COLO829 (cell line): ENCODE results near the gene SEZ6L2.
A peak's percentile ranks its signal among the peaks of the same experiment; 100 is the strongest.
"Not testable (repeated sequence)": the region's sequence is repeated elsewhere in the genome, so short reads cannot be mapped to it uniquely, and the experiment has no call there.

Experiments
- DNase-seq: peaks from one replicate; pipeline ENCODE4 v3.0.0; 2012; ENCODE audit warnings: low spot score

The SEZ6L2 gene

GRCh38 chr16:29909851-29910250 is 10.5 kb upstream of the SEZ6L2 start:
- not testable (repeated sequence) for DNase-seq

DNA sequence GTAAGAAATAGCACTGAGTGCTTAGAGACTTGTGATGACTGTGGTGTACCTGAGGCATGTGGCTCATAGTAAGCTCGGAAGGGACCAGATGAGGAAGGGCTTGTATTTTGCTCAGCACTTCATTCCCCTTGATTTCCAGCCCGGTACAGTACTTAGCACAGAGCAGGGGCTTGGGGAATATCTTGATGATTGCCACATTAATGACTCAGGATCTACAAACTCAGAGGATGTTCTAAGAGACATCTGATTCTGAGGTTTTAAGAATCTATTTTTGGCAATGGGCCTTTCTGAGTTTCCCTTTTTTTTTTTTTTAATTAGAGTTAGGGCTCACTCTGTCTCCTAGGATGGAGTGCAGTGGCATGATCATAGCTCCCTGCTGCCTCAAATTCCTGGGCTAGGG is 10.0 kb upstream of the SEZ6L2 start:
- no peak for DNase-seq

DNA sequence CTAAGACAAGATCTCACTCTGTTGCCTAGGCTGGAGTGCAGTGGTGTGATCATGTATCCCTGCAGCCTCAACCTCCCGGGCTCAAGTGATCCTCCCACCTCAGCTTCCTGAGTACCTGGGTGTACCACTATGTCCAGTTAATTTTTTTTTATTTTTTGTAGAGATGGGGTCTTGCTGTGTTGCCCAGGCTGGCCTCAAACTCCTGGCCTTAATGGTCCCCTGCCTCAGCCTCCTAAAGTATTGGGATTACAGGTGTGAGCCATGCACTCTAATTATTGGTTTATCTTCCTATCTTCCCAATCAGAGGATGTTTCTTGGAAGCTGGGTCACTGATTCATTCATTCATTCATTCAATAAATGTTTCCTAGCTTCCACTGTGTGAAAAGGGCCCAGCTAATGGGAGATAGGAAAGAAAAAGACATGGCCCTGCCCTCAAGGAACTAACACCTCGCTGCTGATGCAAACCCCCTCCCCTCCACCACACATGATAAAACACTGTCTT is 9.4 kb upstream of the SEZ6L2 start:
- DNase-seq: no peak

GRCh38 chr16:29907973-29908372 is 8.6 kb upstream of the SEZ6L2 start:
- DNase-seq: no peak

GRCh38 chr16:29906520-29907244 is 7.3 kb upstream of the SEZ6L2 start:
- no peak for DNase-seq

DNA sequence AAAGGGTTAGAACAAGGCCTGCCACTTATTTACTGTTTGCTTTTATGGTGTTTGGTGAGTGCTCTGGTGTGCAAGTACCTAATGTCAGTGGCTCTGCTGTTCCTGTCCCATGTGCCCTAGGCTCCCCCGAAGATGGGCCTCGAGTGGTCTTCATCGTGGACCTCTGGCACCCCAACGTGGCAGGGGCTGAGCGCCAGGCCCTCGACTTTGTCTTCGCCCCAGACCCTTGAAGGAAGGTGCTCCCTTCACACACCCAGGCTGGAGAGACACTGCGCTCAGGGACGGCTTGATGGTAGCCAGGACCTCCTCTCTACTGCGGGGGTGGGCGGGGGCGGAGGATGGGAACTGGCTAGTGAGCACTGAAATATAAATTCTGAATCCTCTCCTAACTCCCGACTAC is 6.3 kb upstream of the SEZ6L2 start:
- DNase-seq: no peak

GRCh38 chr16:29904947-29905346 is 5.6 kb upstream of the SEZ6L2 start:
- DNase-seq: no peak

- no peak for DNase-seq
These were observed 4.2 kb upstream of the SEZ6L2 start for GRCh38 chr16:29903590-29903989.

DNA sequence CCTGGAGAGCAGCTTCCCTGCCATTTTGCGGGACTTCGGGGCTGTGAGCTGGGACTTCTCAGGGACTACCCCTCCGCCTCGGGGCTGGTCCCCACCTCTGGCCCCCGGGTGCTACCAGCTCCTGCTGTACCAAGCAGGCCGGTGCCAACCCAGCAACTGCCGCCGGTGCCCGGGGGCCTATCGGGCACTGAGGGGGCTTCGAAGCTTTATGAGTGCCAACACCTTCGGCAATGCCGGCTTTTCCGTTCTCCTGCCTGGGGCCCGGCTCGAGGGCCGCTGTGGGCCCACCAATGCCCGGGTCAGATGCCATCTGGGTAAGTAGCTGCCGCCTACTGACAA is 2.2 kb upstream of the SEZ6L2 start:
- DNase-seq: no peak

DNA sequence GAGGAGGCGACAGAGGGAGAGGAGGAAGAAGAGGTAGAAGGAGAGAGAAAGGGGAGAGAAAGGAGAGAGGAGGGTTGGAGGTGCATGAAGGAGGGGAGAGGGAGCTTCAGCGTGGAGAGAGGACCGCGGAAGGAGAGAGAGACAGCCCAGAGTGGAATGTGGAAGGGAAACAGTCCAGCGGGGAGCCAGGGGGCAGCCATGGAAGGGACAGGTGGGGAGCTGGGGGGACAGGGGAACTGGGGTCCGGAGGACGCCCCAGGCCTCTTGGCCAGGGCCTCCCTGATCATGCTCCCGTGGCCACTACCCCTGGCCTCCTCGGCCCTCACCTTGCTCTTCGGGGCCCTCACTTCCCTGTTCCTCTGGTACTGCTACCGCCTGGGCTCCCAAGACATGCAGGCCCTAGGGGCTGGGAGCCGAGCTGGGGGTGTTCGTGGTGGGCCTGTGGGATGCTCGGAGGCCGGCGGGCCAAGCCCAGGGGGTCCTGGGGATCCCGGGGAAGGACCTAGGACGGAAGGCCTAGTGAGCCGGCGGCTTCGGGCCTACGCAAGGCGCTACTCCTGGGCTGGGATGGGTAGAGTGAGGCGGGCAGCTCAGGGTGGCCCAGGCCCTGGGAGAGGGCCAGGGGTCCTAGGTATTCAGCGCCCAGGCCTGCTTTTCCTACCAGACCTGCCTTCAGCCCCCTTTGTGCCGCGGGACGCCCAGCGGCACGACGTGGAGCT is 1.7 kb upstream of the SEZ6L2 start:
- no peak for DNase-seq

DNA sequence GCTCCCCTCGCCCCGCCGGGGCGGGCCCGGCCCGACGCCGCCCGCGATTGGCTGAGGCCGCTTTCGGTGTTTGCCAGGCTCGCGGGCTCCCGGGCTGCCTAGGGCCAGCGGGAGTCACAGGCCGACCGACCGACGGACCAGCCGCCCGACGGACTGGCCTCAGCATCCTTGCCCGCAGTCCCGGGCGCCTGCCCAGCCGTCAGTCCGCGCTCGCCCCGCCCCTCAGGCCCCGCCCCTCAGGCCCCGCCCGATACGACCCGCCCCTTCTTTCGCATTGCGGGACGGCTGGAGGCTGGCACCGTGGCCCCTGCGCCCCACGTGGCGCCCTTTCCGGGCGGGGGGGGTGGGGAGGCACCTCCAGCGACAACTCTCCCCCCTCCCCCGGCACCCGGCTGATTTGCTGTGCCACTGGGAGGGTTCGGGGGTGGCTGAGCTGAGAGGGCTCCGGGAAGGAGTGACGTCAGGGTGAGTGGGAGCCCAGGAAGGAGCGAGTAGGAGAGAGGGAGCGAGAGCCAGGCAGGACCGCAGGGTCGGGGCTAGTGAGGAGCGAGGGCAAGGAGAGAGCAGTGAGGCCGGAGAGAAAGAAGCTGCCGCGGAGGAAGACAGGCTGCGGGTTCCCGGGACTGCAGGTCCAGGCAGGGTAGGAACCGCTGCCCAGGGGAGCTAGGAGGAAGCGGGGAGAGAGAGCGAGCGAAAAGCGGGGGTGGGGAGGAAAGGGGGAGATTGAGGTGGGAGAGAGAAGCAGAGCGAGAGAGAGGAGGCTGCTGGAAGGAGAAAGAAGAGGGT is 945 bp upstream of the SEZ6L2 start, which contains the start of gene ASPHD1:
TSS of gene ASPHD1 (plus strand) at position 387 of the 786 bp plus-strand sequence. CDS start 484 bp downstream, outside the sequence.
- DNase-seq: peak; percentile 68

DNA sequence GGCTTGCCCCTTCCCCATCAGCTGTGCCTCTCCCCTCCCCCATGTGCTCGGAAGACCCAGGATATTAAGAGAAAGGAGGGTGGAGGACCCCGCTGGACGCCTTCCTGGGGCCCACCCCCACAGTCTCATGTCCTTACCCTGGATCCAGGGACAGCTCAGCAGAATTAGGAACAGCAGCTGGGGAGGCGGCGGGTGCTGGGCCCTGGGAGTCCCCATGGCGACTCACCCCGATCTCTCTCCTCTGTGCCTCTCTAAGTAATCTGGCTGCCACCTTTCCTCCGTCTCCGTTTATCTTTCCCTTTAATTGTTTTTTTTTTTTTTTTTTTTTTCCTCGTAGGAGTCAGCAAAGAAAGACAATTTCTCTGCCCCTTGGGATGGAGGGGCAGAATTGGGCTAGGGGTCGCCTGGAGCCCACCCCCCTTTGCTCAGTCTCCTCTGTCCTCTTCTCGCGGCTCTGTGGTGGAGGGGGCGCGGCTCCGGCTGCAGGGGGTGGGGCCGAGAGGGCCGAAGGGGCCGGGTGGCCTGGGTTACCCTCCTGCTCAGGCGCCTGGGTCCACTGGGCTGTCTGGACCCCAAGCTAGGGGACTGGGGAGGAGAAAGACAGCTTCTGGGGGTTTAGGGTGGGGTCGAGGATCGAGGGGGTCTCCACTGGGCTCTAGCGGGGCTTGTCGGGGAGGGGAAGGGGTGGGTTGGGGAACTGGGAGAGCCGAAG is 390 bp downstream of the SEZ6L2 start:
- DNase-seq: no peak

DNA sequence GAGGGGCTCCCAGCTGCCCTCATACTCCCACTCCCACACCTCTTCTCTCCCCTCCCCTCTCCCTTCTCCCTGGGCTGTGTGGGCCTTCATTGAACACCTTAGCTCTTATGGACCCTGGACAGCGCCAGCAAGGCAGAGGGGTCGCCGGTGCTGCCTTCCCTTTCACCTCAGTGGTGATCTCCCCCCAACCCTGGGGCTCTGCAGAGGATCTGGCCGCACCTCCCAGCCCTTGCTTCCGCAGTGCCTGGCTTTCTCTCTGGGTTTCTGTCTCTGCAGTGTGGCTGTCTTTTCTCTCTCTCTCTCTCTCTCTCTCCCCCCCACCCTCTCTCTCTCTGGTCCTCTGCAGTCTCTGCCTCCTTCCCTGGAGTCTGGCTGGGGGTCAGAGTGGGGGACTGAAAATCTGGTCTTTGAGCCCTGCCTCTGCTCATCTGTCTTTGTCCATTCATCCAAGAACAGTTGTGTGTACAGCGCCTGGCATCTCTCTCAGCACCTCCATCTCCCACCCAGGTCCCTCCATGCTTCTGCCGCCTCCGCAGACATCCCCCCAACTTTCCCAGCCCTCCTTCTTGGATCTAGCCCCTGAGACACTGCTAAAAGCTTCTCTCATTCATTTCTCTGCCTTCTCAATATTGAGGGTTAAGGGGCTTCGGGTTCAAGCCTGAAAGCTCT is 1.1 kb downstream of the SEZ6L2 start:
- no peak for DNase-seq

GRCh38 chr16:29897333-29897732 is 2.0 kb downstream of the SEZ6L2 start:
- DNase-seq: no peak

DNA sequence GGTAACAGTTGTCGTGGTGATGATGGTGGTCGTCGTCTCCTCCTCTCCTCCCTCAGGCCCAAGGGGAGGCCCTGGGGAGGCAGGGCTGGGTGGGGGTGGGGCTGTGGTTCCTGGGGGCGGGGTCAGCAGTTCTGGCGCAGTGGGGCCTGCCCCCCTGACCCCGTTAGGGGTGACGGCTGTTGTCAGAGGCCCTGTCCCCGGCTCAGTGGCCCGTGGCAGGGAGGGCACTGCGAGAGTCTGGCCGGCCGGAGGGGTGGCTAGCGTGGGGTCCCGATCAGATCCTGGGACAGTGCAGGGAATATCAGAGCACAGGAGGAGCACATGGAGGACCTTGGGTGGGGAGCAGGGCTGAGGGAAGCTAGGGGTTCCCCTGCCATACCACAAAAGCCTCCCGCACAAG is 2.5 kb downstream of the SEZ6L2 start:
- no peak for DNase-seq

- no peak for DNase-seq
These were observed 5.0 kb downstream of the SEZ6L2 start for GRCh38 chr16:29894352-29894751.

DNA sequence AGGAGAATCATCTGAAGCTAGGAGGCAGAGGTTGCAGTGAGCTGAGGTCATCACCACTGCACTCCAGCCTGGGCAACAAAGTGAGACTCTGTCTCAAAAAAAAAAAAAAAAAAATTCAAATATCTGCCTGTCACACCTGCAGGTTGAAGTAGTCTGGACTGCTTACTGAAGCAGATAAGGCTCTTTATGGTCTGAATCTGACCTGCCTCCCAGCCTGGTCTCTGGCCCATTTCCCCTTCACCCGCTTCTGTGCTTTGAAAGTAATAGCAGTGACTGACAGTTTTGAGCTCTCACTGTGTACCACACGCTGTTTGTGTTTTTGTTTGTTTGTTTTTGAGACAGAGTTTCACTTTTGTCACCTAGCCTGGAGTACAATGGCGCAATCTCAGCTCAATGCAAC is 5.8 kb downstream of the SEZ6L2 start:
- no peak for DNase-seq

DNA sequence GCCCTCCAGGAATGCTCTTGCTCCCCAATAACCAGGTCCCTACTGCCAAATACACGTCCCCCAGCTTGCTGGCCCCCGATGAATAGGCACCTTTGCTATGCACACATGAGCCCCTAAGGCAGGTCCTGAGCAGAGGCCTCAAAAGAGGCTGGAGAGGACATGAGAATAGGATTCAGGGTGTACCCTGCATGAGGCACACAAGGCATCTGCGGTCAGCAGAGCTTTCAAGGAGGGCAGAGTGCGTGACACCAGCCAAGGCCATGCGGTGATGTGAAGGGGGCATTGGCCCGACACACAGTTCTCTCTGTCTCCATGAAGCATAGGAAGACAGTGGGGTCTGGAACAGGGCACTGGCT is 6.9 kb downstream of the SEZ6L2 start:
- no peak for DNase-seq

- DNase-seq: no peak
These were observed 7.6 kb downstream of the SEZ6L2 start for GRCh38 chr16:29891525-29892457.

DNA sequence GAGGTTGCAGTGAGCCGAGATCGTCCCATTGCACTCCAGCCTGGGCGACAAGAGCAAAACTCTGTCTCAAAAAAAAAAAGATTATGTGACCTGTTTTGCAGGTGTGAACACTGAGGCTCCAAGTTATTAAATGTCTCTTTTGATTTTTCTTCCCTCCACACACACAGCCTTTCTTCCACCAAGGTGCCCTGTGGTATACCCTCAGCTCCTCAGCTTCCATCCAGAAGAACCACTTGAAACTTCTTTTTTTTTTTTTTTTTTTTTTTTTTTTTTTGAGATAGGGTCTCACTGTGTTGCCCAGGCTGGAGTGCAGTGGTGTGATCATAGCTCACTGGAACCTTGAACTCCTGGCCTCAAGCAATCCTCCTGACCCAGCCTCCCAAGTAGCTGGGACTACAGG is 10.0 kb downstream of the SEZ6L2 start:
- not testable (repeated sequence) for DNase-seq

DNA sequence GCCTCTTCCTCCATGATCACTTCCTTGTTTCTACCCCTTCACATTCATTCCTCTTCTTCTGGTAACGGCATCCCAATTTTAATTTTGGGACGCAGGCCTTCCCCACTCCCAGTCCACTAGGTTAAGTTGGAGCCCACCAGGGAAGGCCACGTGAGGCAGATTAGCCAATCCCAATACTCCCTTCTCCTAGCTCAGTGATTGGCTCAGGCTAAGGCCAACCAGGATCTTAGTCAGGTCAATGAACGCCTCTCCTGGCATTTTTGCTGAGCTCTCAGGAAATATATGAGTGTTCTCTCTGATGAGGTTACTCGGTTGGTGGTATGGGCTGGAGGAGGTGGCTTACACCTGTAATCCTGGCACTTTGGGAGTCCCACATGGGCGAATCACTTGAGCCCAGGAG is 15.4 kb downstream of the SEZ6L2 start:
- no peak for DNase-seq
